ENCODE results near the gene AKAP13.

DNA sequence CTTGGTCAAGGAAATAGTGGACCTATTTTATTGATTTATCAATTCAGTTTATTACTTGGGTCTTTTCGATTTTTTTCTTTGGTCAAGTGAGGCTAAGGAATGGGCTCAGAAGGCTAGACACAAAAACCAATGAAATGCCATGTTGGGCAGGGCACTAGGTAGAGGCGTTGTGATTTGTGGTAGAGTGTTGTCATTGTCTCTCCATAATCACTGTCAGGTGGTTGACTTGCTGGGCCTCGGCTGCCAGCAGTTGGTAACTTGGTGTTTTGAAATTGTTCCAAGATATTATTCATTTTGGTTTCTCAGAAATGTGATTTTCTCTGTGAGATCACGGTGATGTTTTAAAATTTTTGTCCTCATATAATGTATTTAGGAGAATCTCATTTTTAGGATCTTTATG, 240.7 kb downstream of the AKAP13 start:
- TF ChIP-seq, protein P1, sequence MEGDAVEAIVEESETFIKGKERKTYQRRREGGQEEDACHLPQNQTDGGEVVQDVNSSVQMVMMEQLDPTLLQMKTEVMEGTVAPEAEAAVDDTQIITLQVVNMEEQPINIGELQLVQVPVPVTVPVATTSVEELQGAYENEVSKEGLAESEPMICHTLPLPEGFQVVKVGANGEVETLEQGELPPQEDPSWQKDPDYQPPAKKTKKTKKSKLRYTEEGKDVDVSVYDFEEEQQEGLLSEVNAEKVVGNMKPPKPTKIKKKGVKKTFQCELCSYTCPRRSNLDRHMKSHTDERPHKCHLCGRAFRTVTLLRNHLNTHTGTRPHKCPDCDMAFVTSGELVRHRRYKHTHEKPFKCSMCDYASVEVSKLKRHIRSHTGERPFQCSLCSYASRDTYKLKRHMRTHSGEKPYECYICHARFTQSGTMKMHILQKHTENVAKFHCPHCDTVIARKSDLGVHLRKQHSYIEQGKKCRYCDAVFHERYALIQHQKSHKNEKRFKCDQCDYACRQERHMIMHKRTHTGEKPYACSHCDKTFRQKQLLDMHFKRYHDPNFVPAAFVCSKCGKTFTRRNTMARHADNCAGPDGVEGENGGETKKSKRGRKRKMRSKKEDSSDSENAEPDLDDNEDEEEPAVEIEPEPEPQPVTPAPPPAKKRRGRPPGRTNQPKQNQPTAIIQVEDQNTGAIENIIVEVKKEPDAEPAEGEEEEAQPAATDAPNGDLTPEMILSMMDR (IDR thresholded peaks at IDR 0.05): no peak
- no peak for TF ChIP-seq POLR2A (IDR thresholded peaks at IDR 0.05)

Measured in uterus (tissue), 2 donors.